Tibial nerve (tissue), 4 donors: Measurements from ENCODE around the gene CDK16. TPM values are rescaled to one million over a fixed set of nuclear protein-coding genes. Genes with fewer than 3 reads are reported as not detected.

Experiments
- DNase-seq, 2 donors: peaks; one replicate each; pipeline ENCODE4 v3.0.0-alpha.2; 2019; ENCODE audit warnings: low spot score in 2 of 2
- H3K27ac ChIP-seq, 4 donors: fragments of 200-600 bp; sonication (generic) in 3 of 4; one replicate each; pipeline ENCODE4 v1.5.1; 2017 to 2019; ENCODE audit warnings: mild to moderate bottlenecking in 1 of 4
- H3K27me3 ChIP-seq, 2 donors: fragments of 200-600 bp; sonication (generic) in 1 of 2; one replicate each; pipeline versions ENCODE4 v1.5.1 to v1.6.0; 2017 to 2019
- H3K36me3 ChIP-seq, 3 donors: fragments of 200-600 bp; sonication (generic); one replicate each; pipeline ENCODE4 v1.5.1; 2018 to 2019
- H3K4me1 ChIP-seq, 4 donors: fragments of 200-600 bp; sonication (generic) in 3 of 4; one replicate each; pipeline ENCODE4 v1.5.1; 2017 to 2019
- H3K4me3 ChIP-seq, 4 donors: fragments of 200-600 bp; sonication (generic) in 3 of 4; one replicate each; pipeline ENCODE4 v1.5.1; 2017 to 2019; ENCODE audit warnings: mild to moderate bottlenecking in 1 of 4, moderate library complexity in 1 of 4
- H3K9me3 ChIP-seq, 4 donors: fragments of 200-600 bp; sonication (generic) in 3 of 4; one replicate each; pipeline ENCODE4 v1.5.1; 2017 to 2019
- CTCF ChIP-seq, 5 experiments: fragments of 200-600 bp in 3 of 5; fragments of 450-650 bp in 2 of 5; sonication (generic) in 3 of 5; IDR thresholded peaks; one replicate each; pipeline ENCODE4 v1.5.1; 2016 to 2019; ENCODE audit warnings: antibody characterized with exemption in 5 of 5, mild to moderate bottlenecking in 3 of 5, moderate library complexity in 2 of 5
- EP300 ChIP-seq, 2 donors: sonication (generic); formaldehyde crosslinking; IDR thresholded peaks; one replicate each; pipeline ENCODE4 v1.6.1; 2017; ENCODE audit warnings: antibody characterized with exemption in 2 of 2, mild to moderate bottlenecking in 1 of 2
- POLR2A ChIP-seq, 2 donors: fragments of 450-650 bp; IDR thresholded peaks; one replicate each; pipeline ENCODE4 v1.6.1; 2017; ENCODE audit warnings: antibody characterized with exemption in 2 of 2, mild to moderate bottlenecking in 2 of 2, moderate library complexity in 2 of 2
- WGBS, 2 donors: methylation state at CpG; one replicate each; pipeline ENCODE4 v1.1.5; 2018; 5-methylcytosine and 5-hydroxymethylcytosine counted together
- total RNA-seq, 4 donors: library from RNA; depleted of rRNA; stranded (reverse); fragments of >200 nt; gene quantifications; one replicate each; pipeline ENCODE4 v1.1.0, GENCODE V29; 2016

Gene CDK16
- total RNA-seq, 4 donors from 2014 or later, result 64.9 to 94.2 (median 84.5) TPM

- no peaks in the 10 kb centered on the region for H3K9me3 ChIP-seq
- no peak overlapping the region for H3K27ac ChIP-seq
- no peak for DNase-seq
- TF ChIP-seq POLR2A (IDR thresholded peaks at IDR 0.05), result no peak
- no peak for TF ChIP-seq EP300 (IDR thresholded peaks at IDR 0.05)
- no peak for TF ChIP-seq CTCF (IDR thresholded peaks at IDR 0.05)
- H3K4me1 ChIP-seq, result no peaks in the 10 kb centered on the region
- WGBS, 2 donors, result 83 to 85% methylated on average over 3 of the region's 3 CpGs
- H3K4me3 ChIP-seq, result no peak overlapping the region
- H3K36me3 ChIP-seq, result peaks cover 0 to 94% (median 16%) of the 10 kb centered on the region in 3 donors
- H3K27me3 ChIP-seq, result no peaks in the 10 kb centered on the region
These were observed 12.2 kb upstream of the CDK16 start for GRCh38 chrX:47206316-47206715.

GRCh38 chrX:47208108-47208507 lies 10.4 kb upstream of the CDK16 start:
- Histone ChIP-seq H3K9me3 (no peaks in the 10 kb centered on the region), H3K27ac (no peak overlapping the region), H3K27me3 (no peaks in the 10 kb centered on the region), H3K4me1 (no peaks in the 10 kb centered on the region), H3K36me3 (peaks cover 0 to 94% (median 13%) of the 10 kb centered on the region in 3 donors), H3K4me3 (no peak overlapping the region)
- 84 to 87% methylated on average over 11 to 12 of the region's 12 CpGs for WGBS, 2 donors
- no peak for TF ChIP-seq POLR2A (IDR thresholded peaks at IDR 0.05)
- TF ChIP-seq CTCF (IDR thresholded peaks at IDR 0.05), result no peak
- TF ChIP-seq EP300 (IDR thresholded peaks at IDR 0.05), result no peak
- no peak for DNase-seq

- Histone ChIP-seq H3K9me3 (no peaks in the 10 kb centered on the region), H3K27me3 (no peaks in the 10 kb centered on the region), H3K27ac (no peak overlapping the region), H3K4me1 (no peaks in the 10 kb centered on the region), H3K36me3 (peaks cover 0 to 97% (median 13%) of the 10 kb centered on the region in 3 donors), H3K4me3 (no peak overlapping the region)
- 93 to 100% methylated on average over 2 to 16 of the region's 16 CpGs for WGBS, 2 donors
- TF ChIP-seq POLR2A (IDR thresholded peaks at IDR 0.05) (no peak), CTCF (IDR thresholded peaks at IDR 0.05) (no peak), EP300 (IDR thresholded peaks at IDR 0.05) (no peak)
- DNase-seq, result no peak
These were observed 8.8 kb upstream of the CDK16 start for GRCh38 chrX:47209508-47210238.

- 95 to 97% methylated on average over 8 to 15 of the region's 15 CpGs for WGBS, 2 donors
- Histone ChIP-seq H3K36me3 (peaks cover 0 to 98% (median 13%) of the 10 kb centered on the region in 3 donors), H3K4me1 (no peaks in the 10 kb centered on the region), H3K9me3 (no peaks in the 10 kb centered on the region), H3K27me3 (no peaks in the 10 kb centered on the region), H3K4me3 (no peak overlapping the region), H3K27ac (no peak overlapping the region)
- no peak for TF ChIP-seq EP300 (IDR thresholded peaks at IDR 0.05)
- no peak for TF ChIP-seq CTCF (IDR thresholded peaks at IDR 0.05)
- no peak for TF ChIP-seq POLR2A (IDR thresholded peaks at IDR 0.05)
- no peak for DNase-seq
These were observed 7.6 kb upstream of the CDK16 start for GRCh38 chrX:47210661-47211425.
